HUES48 (cell line): ENCODE measurements around the gene DESI1.

Experiments
- H3K27ac ChIP-seq: one replicate; pipeline ENCODE4 v1.7.0; 2013; ENCODE audit warnings: low read depth, low read length, inconsistent platforms
- H3K27me3 ChIP-seq: 2 replicates; pipeline ENCODE4 v1.6.1; 2013; ENCODE audit warnings: mild to moderate bottlenecking, low read length; ENCODE audit not compliant: control insufficient read depth, insufficient read depth
- H3K36me3 ChIP-seq: 2 replicates; pipeline ENCODE4 v1.6.1; 2013; ENCODE audit warnings: low read length; ENCODE audit not compliant: control insufficient read depth, insufficient read depth
- H3K4me1 ChIP-seq: 2 replicates; pipeline ENCODE4 v1.6.1; 2013; ENCODE audit warnings: mild to moderate bottlenecking, low read length; ENCODE audit not compliant: control insufficient read depth, insufficient read depth
- H3K4me3 ChIP-seq: 2 replicates; pipeline ENCODE4 v1.5.1; 2013; ENCODE audit warnings: mild to moderate bottlenecking, low read depth, low read length
- H3K9ac ChIP-seq: 2 replicates; pipeline ENCODE4 v1.6.1; 2013; ENCODE audit warnings: mild to moderate bottlenecking, low read depth, low read length, moderate library complexity
- H3K9me3 ChIP-seq: 2 replicates; pipeline ENCODE4 v1.6.1; 2013; ENCODE audit warnings: low read length; ENCODE audit not compliant: control insufficient read depth, insufficient read depth

DESI1 gene

DNA sequence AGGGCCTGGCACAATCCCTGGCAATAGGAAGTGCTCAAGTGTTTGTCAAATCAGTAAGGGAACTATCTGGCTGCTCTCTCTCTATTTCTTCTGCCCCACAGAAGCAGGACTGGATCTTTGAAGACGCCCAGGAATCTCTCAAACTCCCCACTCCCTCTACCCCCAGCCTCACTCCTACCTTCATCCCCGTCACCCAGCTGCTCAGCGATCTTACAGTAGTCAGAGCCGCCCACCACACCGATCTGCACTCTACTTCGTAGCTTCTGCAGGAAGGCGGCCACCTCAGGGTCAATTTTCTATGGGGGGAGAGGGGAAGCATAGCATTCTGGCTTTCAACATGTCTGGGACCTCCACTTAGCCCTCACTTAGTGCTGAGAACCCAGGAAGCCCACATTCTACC is 34.9 kb downstream of the DESI1 start:
- Histone ChIP-seq H3K27ac (no peak overlapping the region), H3K36me3 (no peaks in the 10 kb centered on the region), H3K4me3 (no peak overlapping the region), H3K27me3 (no peaks in the 10 kb centered on the region), H3K4me1 (peaks cover 6% of the 10 kb centered on the region), H3K9me3 (no peaks in the 10 kb centered on the region), H3K9ac (no peak overlapping the region)

DNA sequence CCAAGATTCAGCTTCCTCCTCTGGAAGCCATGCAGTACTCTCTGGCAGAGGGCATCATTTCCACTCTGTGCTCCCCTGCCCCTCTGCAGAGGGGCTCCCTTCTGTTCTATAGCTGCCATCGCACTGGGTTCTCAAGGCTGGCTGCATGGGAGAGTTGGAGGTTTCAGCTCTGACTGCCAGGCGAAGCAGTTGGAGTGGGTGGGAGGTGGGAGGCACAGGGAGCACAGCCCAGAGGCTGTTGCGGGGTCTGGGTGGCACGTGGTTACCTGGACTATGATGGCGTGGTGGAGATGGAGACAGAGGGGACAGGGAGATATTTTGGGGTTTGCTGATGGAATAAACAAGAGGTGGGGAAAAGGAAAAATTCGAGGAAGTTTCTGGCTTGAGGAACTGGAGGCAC is 36.0 kb downstream of the DESI1 start:
- H3K9me3 ChIP-seq, result no peaks in the 10 kb centered on the region
- no peaks in the 10 kb centered on the region for H3K27me3 ChIP-seq
- H3K9ac ChIP-seq, result no peak overlapping the region
- no peaks in the 10 kb centered on the region for H3K36me3 ChIP-seq
- no peak overlapping the region for H3K27ac ChIP-seq
- H3K4me3 ChIP-seq, result no peak overlapping the region
- peaks cover 6% of the 10 kb centered on the region for H3K4me1 ChIP-seq

- Histone ChIP-seq H3K9me3 (no peaks in the 10 kb centered on the region), H3K36me3 (no peaks in the 10 kb centered on the region), H3K4me3 (no peak overlapping the region), H3K4me1 (no peaks in the 10 kb centered on the region), H3K27me3 (no peaks in the 10 kb centered on the region), H3K27ac (no peak overlapping the region), H3K9ac (no peak overlapping the region)
Observed at GRCh38 chr22:41582694-41583093, 38.1 kb downstream of the DESI1 start.

- Histone ChIP-seq H3K27me3 (no peaks in the 10 kb centered on the region), H3K36me3 (no peaks in the 10 kb centered on the region), H3K4me1 (no peaks in the 10 kb centered on the region), H3K27ac (no peak overlapping the region), H3K4me3 (no peak overlapping the region), H3K9me3 (no peaks in the 10 kb centered on the region), H3K9ac (no peak overlapping the region)
Observed at GRCh38 chr22:41579997-41580355, 40.9 kb downstream of the DESI1 start.

DNA sequence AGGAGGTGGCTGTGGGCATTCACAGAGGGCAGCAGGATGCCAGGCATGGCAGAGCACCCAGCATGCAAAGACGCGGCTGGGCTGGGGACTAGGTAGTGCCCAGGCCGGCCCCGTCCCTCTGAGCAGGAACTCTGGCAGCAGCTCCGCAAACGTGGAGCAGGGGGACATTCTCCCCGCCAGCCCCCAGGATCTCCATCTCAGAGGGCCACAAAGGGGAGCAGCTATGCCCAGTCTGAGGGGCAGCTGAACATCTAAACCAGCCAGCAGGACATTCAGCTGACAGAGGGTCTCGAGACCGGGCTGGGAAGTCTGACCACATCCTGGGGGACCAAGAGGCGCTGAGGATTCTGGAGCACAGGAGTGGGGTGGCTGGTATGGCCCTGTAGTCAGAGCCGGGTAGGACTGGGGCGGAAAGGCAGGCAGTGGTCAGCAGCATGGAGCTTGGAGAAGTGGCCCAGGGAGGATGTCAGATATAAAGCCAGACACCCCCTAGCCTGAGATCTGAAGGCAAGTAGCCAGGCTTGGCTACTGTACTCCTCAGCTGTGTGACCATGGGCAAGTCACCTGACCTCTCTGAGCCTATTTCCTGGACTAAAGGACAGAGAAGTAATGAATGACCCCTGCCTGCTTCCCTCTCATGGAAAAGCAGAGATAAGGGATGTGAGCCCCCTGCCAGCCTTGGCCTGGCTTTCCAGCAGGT is 41.4 kb downstream of the DESI1 start:
- no peaks in the 10 kb centered on the region for H3K4me1 ChIP-seq
- H3K27ac ChIP-seq, result no peak overlapping the region
- no peak overlapping the region for H3K9ac ChIP-seq
- H3K4me3 ChIP-seq, result no peak overlapping the region
- no peaks in the 10 kb centered on the region for H3K9me3 ChIP-seq
- H3K36me3 ChIP-seq, result no peaks in the 10 kb centered on the region
- H3K27me3 ChIP-seq, result no peaks in the 10 kb centered on the region

DNA sequence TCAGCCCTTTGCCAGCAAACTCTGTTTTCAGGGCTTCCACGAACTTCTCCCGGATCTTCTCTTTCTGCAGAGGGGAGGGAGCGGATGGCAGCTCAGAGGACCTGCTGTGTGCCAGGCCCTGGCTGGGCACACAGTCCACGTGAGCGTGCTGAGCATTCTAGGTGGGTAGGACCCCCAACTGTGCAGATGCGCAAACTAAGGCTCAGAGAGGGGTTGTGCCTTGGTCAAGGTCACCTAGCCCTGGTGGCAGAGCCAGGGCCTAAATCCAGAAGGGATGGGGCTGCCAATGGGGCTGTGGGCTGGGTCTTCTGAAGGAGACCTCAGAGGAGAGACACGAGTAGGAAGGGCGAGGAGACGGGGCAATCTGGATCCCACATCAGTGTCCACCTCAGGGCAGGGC is 42.0 kb downstream of the DESI1 start:
- no peaks in the 10 kb centered on the region for H3K27me3 ChIP-seq
- H3K9me3 ChIP-seq, result no peaks in the 10 kb centered on the region
- no peaks in the 10 kb centered on the region for H3K36me3 ChIP-seq
- H3K27ac ChIP-seq, result no peak overlapping the region
- H3K4me1 ChIP-seq, result no peaks in the 10 kb centered on the region
- no peak overlapping the region for H3K4me3 ChIP-seq
- H3K9ac ChIP-seq, result no peak overlapping the region

DNA sequence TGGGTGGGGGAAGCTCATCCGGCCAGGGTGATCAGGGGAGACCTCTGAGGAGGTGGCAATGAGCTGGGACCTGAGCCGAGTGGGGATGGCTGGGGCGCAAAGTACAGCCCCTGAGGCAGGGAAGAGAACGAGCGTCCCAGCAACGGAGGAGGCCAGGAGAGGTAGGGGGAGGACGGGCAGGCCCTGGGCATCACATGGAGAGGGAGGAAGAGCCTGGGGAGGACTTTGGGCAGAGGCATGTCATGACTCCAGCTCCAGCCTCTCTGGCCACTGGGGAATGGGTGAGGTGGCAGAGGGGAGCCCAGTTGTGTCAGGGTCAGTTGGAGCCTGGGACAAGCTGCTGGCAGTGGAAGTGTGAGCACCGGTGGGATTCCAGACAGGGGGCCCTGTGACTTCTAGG is 42.7 kb downstream of the DESI1 start:
- H3K36me3 ChIP-seq, result no peaks in the 10 kb centered on the region
- no peaks in the 10 kb centered on the region for H3K4me1 ChIP-seq
- H3K27ac ChIP-seq, result no peak overlapping the region
- H3K27me3 ChIP-seq, result no peaks in the 10 kb centered on the region
- no peaks in the 10 kb centered on the region for H3K9me3 ChIP-seq
- H3K4me3 ChIP-seq, result no peak overlapping the region
- H3K9ac ChIP-seq, result no peak overlapping the region

- Histone ChIP-seq H3K36me3 (no peaks in the 10 kb centered on the region), H3K4me1 (no peaks in the 10 kb centered on the region), H3K9ac (no peak overlapping the region), H3K4me3 (no peak overlapping the region), H3K9me3 (no peaks in the 10 kb centered on the region), H3K27me3 (no peaks in the 10 kb centered on the region), H3K27ac (no peak overlapping the region)
Observed at GRCh38 chr22:41576877-41577276, 44.0 kb downstream of the DESI1 start.

DNA sequence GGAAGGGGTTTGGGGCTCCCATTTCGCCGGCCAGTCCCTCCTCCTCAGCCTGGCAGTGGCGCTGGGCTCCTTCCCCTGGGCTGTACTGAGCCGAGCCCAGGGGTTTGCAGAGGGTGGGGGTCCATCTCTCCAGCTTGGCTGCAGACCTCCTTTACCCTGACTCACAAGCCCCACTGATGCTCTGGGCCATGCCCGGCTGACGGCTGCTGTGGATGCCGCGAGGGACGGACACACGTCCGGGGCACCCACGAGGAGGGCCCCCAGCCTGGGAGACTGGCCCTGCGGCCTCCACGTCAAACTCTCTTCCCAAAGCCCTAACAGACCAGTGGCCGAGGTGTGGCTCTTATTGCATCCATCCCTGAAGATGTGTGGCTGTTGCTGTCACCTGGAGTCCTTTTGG is 45.3 kb downstream of the DESI1 start:
- H3K4me1 ChIP-seq, result no peaks in the 10 kb centered on the region
- no peaks in the 10 kb centered on the region for H3K27me3 ChIP-seq
- H3K36me3 ChIP-seq, result no peaks in the 10 kb centered on the region
- H3K9ac ChIP-seq, result no peak overlapping the region
- H3K9me3 ChIP-seq, result no peaks in the 10 kb centered on the region
- H3K4me3 ChIP-seq, result no peak overlapping the region
- H3K27ac ChIP-seq, result no peak overlapping the region

DNA sequence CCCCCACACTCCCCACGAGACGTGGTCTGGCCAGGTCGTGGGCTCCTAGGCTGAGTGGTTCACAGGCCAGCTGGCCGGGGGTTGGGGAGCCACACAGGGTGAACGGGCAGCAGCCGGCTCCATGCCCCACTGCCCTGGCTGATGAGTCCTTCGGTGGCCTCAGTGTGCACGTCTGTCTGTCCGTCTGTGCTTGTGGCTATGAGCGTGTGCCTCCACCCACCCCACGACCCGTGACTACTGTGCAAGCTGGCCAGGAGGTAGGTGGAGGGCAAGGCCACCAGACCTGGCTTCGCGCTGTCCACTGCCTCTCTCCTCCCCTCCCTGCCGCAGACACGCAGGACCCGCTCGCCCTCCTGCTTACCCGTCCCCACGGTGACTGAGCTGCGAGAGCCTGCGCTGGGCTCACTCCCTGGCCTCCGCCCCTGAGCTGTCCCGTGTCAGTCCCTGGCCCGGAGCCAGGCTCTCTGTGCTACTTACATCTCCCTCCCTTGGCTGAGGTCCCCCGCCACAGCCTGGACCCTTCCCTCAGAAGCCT is 45.9 kb downstream of the DESI1 start:
- H3K4me1 ChIP-seq, result no peaks in the 10 kb centered on the region
- H3K36me3 ChIP-seq, result no peaks in the 10 kb centered on the region
- H3K9me3 ChIP-seq, result no peaks in the 10 kb centered on the region
- no peak overlapping the region for H3K4me3 ChIP-seq
- H3K27me3 ChIP-seq, result no peaks in the 10 kb centered on the region
- H3K9ac ChIP-seq, result no peak overlapping the region
- H3K27ac ChIP-seq, result no peak overlapping the region

DNA sequence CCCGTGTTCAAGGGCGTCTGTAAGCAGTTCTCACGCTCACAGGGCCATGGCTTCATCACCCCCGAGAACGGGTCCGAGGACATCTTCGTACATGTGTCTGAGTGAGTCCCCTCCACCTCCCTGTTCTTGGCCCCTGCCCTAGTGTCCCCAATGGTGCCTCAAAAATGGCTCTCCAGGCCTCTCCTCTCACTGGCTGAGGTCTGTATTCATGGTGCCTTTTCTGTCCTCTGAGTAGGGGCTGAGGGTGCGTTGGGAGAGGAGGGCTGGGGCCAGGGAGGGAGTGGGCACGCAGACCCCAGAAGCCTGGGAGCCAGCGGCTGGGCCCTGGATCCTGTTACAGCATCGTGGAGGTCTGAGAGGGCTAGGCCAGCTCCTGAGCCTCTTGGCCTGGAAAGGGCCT is 47.2 kb downstream of the DESI1 start:
- H3K27ac ChIP-seq, result no peak overlapping the region
- H3K9ac ChIP-seq, result no peak overlapping the region

More for the DNA sequence above, 47.2 kb downstream of the DESI1 start:
- no peaks in the 10 kb centered on the region for H3K36me3 ChIP-seq
- no peaks in the 10 kb centered on the region for H3K27me3 ChIP-seq
- no peaks in the 10 kb centered on the region for H3K9me3 ChIP-seq
- H3K4me3 ChIP-seq, result no peak overlapping the region
- H3K4me1 ChIP-seq, result no peaks in the 10 kb centered on the region
